HG03175 (cell line): ENCODE data around the gene WASF3.

Experiments
- ATAC-seq: cut with Tn5 transposase; IDR thresholded peaks from one replicate; pipeline ENCODE4 v1.9.1; 2021; ENCODE audit warnings: mild to moderate bottlenecking, moderate library complexity; ENCODE audit not compliant: unreplicated experiment

Gene WASF3

GRCh38 chr13:26679411-26680122 lies 122.1 kb downstream of the WASF3 start:
- no peak for ATAC-seq

GRCh38 chr13:26680123-26680450 lies 122.6 kb downstream of the WASF3 start:
- no peak for ATAC-seq

GRCh38 chr13:26680572-26680971 lies 123.1 kb downstream of the WASF3 start:
- ATAC-seq: no peak

GRCh38 chr13:26681036-26681435 lies 123.6 kb downstream of the WASF3 start:
- no peak for ATAC-seq

- no peak for ATAC-seq
Observed at GRCh38 chr13:26682606-26683005, 125.1 kb downstream of the WASF3 start.

DNA sequence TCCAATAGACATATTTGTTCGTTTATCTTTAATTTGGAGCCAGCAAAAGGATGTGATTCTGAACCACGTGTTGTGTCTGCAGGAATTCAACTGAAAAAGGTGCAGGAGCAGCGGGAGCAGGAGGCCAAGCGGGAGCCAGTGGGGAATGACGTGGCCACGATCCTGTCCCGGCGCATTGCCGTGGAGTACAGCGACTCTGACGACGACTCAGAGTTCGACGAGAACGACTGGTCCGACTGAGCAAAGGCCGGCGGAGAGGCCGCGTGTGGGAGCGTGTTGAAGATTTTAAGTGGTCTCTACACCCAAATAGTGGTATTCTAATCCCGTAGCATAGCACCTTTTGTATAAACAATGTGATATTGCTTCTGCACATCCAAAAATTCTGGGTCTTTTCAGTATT lies 128.1 kb downstream of the WASF3 start:
- no peak for ATAC-seq

GRCh38 chr13:26686285-26686684 lies 128.8 kb downstream of the WASF3 start:
- no peak for ATAC-seq

DNA sequence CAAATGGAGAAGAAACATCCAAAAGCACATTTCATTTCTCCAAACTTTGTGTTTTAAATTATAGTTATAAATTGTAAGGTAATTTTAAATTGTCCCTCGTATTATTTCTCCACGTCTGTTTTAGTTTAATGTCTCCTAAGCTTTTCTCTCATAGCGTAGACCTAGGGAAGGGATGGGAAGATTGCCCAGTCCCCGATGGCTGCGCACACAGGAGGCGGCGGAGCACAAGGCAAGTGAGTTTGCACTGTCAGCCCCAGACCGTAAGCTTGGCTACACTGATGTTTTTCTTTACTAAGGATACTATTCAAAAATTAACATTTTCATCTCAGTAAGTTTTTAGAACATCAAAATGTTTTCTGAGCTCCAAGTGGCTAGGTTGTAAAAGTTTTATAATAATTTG lies 130.8 kb downstream of the WASF3 start:
- ATAC-seq: no peak

DNA sequence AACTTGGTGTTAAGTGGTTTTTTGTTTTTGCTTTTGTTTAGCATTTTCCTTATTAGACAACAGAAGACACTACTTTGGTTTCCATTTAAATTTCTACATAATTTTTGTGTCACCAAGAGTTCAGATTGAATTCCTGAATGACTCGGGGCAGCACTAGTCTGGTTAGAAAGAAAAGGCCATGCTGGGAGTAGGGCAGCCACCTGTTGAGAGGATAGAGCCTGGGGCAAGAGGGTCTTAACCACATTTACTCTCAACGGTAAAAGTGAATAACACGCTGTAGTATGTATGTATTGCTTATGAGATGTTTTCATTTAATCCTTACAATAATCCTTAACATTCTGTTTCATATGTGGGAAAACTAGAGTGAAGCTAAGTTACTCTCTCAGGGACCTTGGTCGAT lies 131.5 kb downstream of the WASF3 start:
- no peak for ATAC-seq

DNA sequence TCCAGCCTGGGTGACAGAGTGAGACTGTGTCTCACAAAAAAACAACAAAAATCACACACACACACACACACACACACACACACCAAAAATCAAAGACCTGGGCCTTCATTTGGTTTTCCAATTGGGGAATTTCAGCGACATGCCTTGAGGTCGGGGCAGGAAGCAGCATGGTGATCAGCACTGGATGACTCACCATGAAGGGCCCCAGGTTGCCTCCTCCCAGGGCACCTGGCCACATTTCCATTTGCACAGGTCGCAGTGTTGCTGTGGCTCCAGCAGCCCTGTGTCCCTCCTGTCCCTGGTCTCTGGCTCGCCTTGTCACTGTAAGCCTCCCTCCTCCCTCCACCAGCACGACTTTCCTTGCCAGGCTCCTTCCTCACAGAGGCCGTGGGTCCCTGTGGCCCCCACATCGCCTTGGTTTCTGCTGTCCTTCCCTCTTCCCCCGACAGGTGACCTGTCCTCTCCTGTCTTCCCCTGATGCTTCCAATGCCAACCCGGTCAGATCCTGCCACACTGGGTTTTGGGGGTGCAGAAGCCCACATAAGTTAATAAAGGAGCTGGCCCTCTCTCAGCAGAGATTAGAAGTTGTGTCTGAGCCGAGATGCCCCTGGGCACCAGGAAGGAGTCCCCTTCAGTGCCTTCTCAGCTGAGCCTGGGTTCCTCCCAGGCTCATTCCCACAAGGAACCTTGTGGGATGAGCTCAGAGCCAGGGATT lies 136.4 kb downstream of the WASF3 start:
- ATAC-seq: no peak

- no peak for ATAC-seq
Observed at GRCh38 chr13:26694609-26695359, 137.3 kb downstream of the WASF3 start.

GRCh38 chr13:26695360-26695705 lies 137.8 kb downstream of the WASF3 start:
- ATAC-seq: no peak

GRCh38 chr13:26695891-26696311 lies 138.4 kb downstream of the WASF3 start:
- no peak for ATAC-seq

DNA sequence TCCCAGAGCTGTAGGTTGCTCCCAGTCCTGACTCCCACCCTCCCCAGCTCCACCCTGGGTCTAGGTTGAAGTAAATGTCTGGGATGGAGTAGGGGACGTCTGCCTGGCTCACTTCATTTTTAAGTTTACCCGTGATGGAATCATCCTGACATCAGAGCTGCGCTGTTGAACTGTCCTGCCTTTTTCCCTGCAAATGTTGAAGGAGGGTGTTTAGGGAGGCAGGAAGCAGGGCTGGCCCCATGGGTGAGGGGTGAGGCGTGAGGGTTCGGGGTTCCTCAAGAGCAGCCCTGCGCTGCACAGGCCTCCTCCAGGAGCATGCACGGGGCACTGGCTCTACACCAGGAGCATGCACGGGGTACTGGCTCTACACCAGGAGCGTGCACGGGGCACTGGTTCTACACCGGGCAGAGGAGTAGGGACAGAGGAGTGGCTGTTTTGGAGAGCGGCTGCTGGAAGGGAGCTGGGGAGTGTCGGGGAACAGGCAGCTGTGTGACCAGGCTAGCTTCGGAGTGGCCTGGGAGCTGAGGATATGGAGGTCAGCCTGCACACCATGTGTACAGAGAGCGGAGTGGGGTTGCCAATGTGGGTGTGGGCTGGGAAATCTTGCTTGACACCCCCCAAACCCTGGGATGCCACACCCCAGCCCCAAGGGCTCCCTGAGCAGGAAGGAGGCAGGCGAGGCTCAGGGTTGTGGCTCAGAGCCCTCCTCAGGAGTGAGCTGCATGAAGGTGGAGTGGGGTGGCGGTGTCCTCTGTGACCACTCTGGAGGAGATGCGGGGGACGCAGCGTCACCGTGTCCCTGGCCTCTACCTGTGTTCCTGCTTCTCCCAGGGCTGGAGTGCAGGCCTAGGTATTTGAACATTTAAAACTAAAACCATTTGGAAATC lies 139.8 kb downstream of the WASF3 start:
- ATAC-seq: no peak

GRCh38 chr13:26698392-26699196 lies 141.1 kb downstream of the WASF3 start:
- ATAC-seq: peak; percentile 70

DNA sequence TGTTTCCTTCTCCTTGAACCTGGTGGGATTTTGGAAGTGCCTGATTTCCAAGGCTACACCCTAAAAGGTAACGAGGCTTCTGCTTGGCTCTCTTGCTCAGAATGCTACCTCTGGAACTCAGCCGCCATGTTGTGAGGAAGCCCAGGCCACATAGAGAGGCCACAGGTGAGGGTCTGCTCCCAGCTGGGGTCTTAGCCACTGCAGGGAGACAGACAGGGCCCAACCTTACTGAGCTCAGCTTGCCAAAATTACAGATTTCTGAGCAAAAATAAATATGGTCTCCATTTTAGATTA lies 141.7 kb downstream of the WASF3 start:
- no peak for ATAC-seq

GRCh38 chr13:26705536-26705935 lies 148.1 kb downstream of the WASF3 start:
- ATAC-seq: no peak

DNA sequence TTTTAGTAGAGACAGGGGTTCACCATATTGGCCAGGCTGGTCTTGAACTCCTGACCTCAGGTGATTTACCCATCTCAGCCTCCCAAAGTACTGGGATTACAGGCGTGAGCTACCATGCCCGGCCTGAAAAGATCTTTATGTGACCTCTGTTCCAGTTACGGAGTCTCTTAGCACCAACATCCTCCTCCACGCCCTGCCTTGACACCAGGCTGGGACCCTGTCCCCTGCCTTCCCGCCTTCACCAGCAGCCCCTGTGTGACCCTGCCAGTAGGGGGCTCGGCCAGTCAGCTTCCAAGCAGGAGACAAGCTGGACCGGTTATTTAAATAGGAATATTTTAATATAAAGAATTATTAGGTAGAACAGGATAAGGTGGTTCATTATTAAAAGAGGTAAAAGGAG lies 148.9 kb downstream of the WASF3 start:
- no peak for ATAC-seq

GRCh38 chr13:26707122-26708006 lies 149.9 kb downstream of the WASF3 start:
- no peak for ATAC-seq

DNA sequence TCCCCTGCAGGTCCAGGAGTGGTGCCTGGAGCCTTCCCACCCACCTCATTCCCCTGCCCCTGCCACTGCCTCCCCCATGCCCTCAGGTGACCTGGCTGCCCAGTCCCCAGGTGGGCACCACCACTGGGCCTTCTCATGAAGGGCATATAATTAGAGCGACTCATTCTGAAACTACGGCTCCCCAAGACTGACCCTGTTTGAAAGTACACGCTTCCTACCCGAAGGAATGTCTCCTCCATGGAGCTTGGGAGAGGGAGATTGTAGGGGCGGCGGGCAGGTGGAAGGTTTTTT lies 150.5 kb downstream of the WASF3 start:
- ATAC-seq: no peak
